ENCODE data around the gene ADAMTS15.

The ADAMTS15 gene

DNA sequence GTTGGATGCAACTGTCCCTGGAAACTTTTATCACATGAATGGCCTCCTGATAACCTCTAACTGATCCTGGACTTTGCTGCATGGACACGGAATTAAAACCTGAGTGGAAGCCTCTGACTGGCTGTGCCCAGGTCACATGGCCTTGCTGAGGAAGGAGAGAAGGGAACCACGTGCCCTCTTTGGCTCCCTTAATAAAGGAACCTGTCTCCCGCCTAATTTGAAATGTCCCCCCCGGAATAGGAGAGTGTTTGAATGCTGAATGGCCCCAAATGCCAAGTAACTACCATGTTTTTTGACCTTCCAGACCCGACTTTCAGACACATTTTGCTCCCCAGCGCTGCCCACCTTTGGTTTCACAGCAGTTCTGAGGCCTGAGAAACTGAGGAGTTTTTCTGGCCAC lies 76.9 kb downstream of the ADAMTS15 start:
- TF ChIP-seq ZEB2 (tag by site-specific recombination; IDR thresholded peaks at IDR 0.05) (no peak), ZNF660 (tag by site-specific recombination; IDR thresholded peaks at IDR 0.05) (no peak), ZNF221 (tag by site-specific recombination; IDR thresholded peaks at IDR 0.05; ENCODE audit: borderline replicate concordance) (no peak), ZNF610 (tag by site-specific recombination; IDR thresholded peaks at IDR 0.05; ENCODE audit: borderline replicate concordance) (no peak), RBAK (tag by site-specific recombination; IDR thresholded peaks at IDR 0.05) (no peak), ZNF747 (tag by site-specific recombination; IDR thresholded peaks at IDR 0.05) (no peak), ZNF664 (tag by site-specific recombination; IDR thresholded peaks at IDR 0.05) (no peak), ZNF10 (tag by site-specific recombination; IDR thresholded peaks at IDR 0.05) (no peak), ZNF791 (tag by site-specific recombination; IDR thresholded peaks at IDR 0.05) (no peak), ZBTB8A (tag by site-specific recombination; IDR thresholded peaks at IDR 0.05) (no peak), ZNF600 (tag by site-specific recombination; IDR thresholded peaks at IDR 0.05) (no peak), GLIS1 (tag by site-specific recombination; IDR thresholded peaks at IDR 0.05) (no peak), SP7 (tag by site-specific recombination; IDR thresholded peaks at IDR 0.05) (no peak), TRIM28 (IDR thresholded peaks at IDR 0.05; ENCODE audit: borderline replicate concordance, low read length) (no peak), IKZF3 (tag by site-specific recombination; IDR thresholded peaks at IDR 0.05) (no peak), ZNF274 (IDR thresholded peaks at IDR 0.05; ENCODE audit: low read length) (no peak), ZNF274 (tag by site-specific recombination; IDR thresholded peaks at IDR 0.05; ENCODE audit: borderline replicate concordance) (no peak), ZNF24 (tag by site-specific recombination; IDR thresholded peaks at IDR 0.05) (no peak)
- TF ChIP-seq, protein P1, sequence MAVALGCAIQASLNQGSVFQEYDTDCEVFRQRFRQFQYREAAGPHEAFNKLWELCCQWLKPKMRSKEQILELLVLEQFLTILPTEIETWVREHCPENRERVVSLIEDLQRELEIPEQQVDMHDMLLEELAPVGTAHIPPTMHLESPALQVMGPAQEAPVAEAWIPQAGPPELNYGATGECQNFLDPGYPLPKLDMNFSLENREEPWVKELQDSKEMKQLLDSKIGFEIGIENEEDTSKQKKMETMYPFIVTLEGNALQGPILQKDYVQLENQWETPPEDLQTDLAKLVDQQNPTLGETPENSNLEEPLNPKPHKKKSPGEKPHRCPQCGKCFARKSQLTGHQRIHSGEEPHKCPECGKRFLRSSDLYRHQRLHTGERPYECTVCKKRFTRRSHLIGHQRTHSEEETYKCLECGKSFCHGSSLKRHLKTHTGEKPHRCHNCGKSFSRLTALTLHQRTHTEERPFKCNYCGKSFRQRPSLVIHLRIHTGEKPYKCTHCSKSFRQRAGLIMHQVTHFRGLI (tag by site-specific recombination; IDR thresholded peaks at IDR 0.05): no peak
- Histone ChIP-seq H3K9me3 (ENCODE audit: control insufficient read depth, insufficient read depth, low read depth, low read length) (no peaks in the 10 kb centered on the region), H3K36me3 (ENCODE audit: control insufficient read depth in 2 of 2, insufficient read depth in 1 of 2, low read length in 2 of 2) (no peaks in the 10 kb centered on the region), H3K27ac (ENCODE audit: extremely low read depth, low read depth, low read length) (no peak overlapping the region), H3K4me1 (ENCODE audit: control insufficient read depth, insufficient read depth, low read length) (no peaks in the 10 kb centered on the region), H3K4me3 (ENCODE audit: low read depth, low read length) (no peak overlapping the region)
- ChIA-PET POLR2A (no interaction called here), CTCF (no interaction called here)

Data from HEK293 (cell line).